MCF 10A (cell line): ENCODE measurements around the gene SPOCD1. TPM values are rescaled to one million over a fixed set of nuclear protein-coding genes. Genes with fewer than 3 reads are reported as not detected.

ENCODE experiments used
- BruUV-seq: library from RNA; stranded (reverse); fragments of 400-500 nt; replicated peaks from 2 replicates; lab custom pipeline; 2021; lab: Mats Ljungman, UMichigan
- CTCF ChIA-PET: fragments of 300-600 bp; sonication (Branson Sonifier 250); formaldehyde crosslinking; extraction: SDS; loops from one replicate; lab custom pipeline; 2021; ENCODE audit warnings: antibody characterized with exemption, inconsistent platforms; lab: Yijun Ruan, JAX
- POLR2A ChIA-PET: fragments of 300-600, 350-650 bp; sonication (Branson Sonifier 250); formaldehyde crosslinking; extraction: SDS; loops from one replicate; lab custom pipeline; 2020; ENCODE audit warnings: antibody characterized with exemption, inconsistent platforms; lab: Yijun Ruan, JAX
- DNase-seq: peaks from one replicate; pipeline ENCODE4 v3.0.0-alpha.2; 2018; ENCODE audit not compliant: unreplicated experiment
- H3K27ac Mint-ChIP-seq: one replicate; pipeline ENCODE4 v1.8.0; 2022; ENCODE audit warnings: mild to moderate bottlenecking, low read depth, mixed read lengths; ENCODE audit not compliant: unreplicated experiment
- H3K27me3 Mint-ChIP-seq: one replicate; pipeline ENCODE4 v1.8.0; 2022; ENCODE audit warnings: mixed read lengths; ENCODE audit not compliant: insufficient read depth, unreplicated experiment
- H3K36me3 Mint-ChIP-seq: one replicate; pipeline ENCODE4 v1.8.0; 2022; ENCODE audit warnings: mild to moderate bottlenecking, moderate library complexity, mixed read lengths; ENCODE audit not compliant: insufficient read depth, unreplicated experiment
- H3K4me1 Mint-ChIP-seq: one replicate; pipeline ENCODE4 v1.8.0; 2022; ENCODE audit warnings: mixed read lengths; ENCODE audit not compliant: insufficient read depth, unreplicated experiment
- H3K4me3 Mint-ChIP-seq: one replicate; pipeline ENCODE4 v1.8.0; 2022; ENCODE audit warnings: mild to moderate bottlenecking, moderate library complexity, mixed read lengths; ENCODE audit not compliant: unreplicated experiment
- H3K9me3 Mint-ChIP-seq: one replicate; pipeline ENCODE4 v1.8.0; 2022; ENCODE audit warnings: mixed read lengths; ENCODE audit not compliant: unreplicated experiment
- CTCF ChIP-seq: fragments of 200-600 bp; IDR thresholded peaks from one replicate; pipeline ENCODE4 v1.8.0; 2022; ENCODE audit warnings: antibody characterized with exemption, mild to moderate bottlenecking; ENCODE audit not compliant: unreplicated experiment
- intact Hi-C: fragments of 100-400 bp; cut with micrococcal nuclease; formaldehyde crosslinking; loops from 2 replicates; pipeline ENCODE4 v1.14.1; 2022
- total RNA-seq: library from RNA; stranded (reverse); gene quantifications from 2 replicates; pipeline ENCODE4 v1.2.3, GENCODE V29; 2022

The SPOCD1 gene
- total RNA-seq, 1 experiment from 2014 or later: 0.47 TPM

- no peak for TF ChIP-seq CTCF
- no TSS peak for BruUV-seq
- Mint-ChIP-seq H3K4me1 (no peaks in the 10 kb centered on the region), H3K36me3 (no peaks in the 10 kb centered on the region), H3K27ac (no peak overlapping the region), H3K27me3 (no peaks in the 10 kb centered on the region), H3K9me3 (no peaks in the 10 kb centered on the region), H3K4me3 (no peak overlapping the region)
- no peak for DNase-seq
- ChIA-PET CTCF (interaction anchor here (0.9 kb wide), 1 partner anchor 17 kb away, joined by 3 read pairs; no protein-coding TSS in a partner anchor), POLR2A (interaction anchor here (1.0 kb wide), 1 partner anchor 22 kb away, joined by 3 read pairs; no protein-coding TSS in a partner anchor)
- intact Hi-C loops: no loop called here
Measured at GRCh38 chr1:31859719-31860118, 43.9 kb upstream of the SPOCD1 start.

GRCh38 chr1:31859044-31859443 lies 43.2 kb upstream of the SPOCD1 start:
- intact Hi-C loops: no loop called here
- no peaks in the 10 kb centered on the region for H3K27me3 Mint-ChIP-seq
- no peaks in the 10 kb centered on the region for H3K4me1 Mint-ChIP-seq
- H3K9me3 Mint-ChIP-seq: no peaks in the 10 kb centered on the region
- no peaks in the 10 kb centered on the region for H3K36me3 Mint-ChIP-seq
- TF ChIP-seq CTCF: no peak
- ChIA-PET CTCF (interaction anchor here (0.7 kb wide), 1 partner anchor 28 kb away, joined by 3 read pairs; no protein-coding TSS in a partner anchor), POLR2A (interaction anchor here (0.8 kb wide), 1 partner anchor 43 kb away, joined by 3 read pairs; no protein-coding TSS in a partner anchor)
- no peak overlapping the region for H3K4me3 Mint-ChIP-seq
- BruUV-seq: no TSS peak
- H3K27ac Mint-ChIP-seq: no peak overlapping the region
- DNase-seq: no peak

DNA sequence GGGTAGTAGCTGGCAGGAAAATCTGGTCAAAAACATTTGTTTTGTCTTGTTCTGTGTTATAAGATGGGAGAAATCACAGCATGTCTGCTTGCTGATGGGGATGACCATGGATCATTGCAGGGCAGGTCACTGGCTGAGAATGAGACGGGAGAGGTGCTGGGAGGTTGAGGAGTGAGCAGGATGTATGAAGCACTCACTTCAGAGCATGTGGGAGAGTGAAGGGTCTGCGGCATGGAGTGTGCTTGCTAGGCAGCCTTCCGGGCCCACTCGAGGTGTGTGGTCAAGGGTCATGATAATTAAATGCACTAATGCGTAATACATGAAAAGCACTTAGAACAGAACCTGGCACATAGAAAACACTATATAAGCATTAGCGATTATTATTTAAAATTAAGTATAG lies 42.0 kb upstream of the SPOCD1 start:
- no peak for TF ChIP-seq CTCF
- Mint-ChIP-seq H3K27me3 (no peaks in the 10 kb centered on the region), H3K4me1 (no peaks in the 10 kb centered on the region), H3K9me3 (no peaks in the 10 kb centered on the region), H3K27ac (no peak overlapping the region), H3K4me3 (no peak overlapping the region), H3K36me3 (no peaks in the 10 kb centered on the region)
- ChIA-PET POLR2A (interaction anchor here (0.7 to 0.9 kb wide), 3 partner anchors 22 to 45 kb away, joined by 3 read pairs; no protein-coding TSS in a partner anchor), CTCF (no interaction called here)
- DNase-seq: no peak
- intact Hi-C loops: no loop called here
- no TSS peak for BruUV-seq

DNA sequence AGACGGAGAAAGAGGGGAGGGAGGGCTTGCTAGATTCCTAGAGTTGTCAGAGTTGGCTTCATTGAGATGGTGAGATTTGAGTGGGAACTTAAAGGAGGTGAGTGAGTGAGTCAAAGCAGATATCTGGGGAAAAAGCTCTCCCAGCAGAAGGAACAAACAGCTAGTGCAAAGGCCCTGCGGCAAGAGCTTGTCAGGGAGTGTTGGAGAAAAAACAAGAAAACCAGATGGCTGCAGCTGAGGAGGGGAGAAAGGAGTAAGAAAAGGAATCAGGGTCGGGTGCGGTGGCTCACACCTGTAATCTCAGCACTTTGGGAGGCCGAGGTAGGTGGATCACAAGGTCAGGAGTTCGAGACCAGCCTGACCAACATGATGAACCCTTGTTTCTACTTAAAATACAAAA lies 40.3 kb upstream of the SPOCD1 start:
- no peak overlapping the region for H3K27ac Mint-ChIP-seq
- no peak overlapping the region for H3K4me3 Mint-ChIP-seq
- no peak for DNase-seq
- H3K27me3 Mint-ChIP-seq: no peaks in the 10 kb centered on the region
- POLR2A ChIA-PET: no interaction called here
- no peaks in the 10 kb centered on the region for H3K36me3 Mint-ChIP-seq
- H3K9me3 Mint-ChIP-seq: no peaks in the 10 kb centered on the region
- intact Hi-C loops: no loop called here
- H3K4me1 Mint-ChIP-seq: no peaks in the 10 kb centered on the region
- BruUV-seq: no TSS peak
- TF ChIP-seq CTCF: no peak
- CTCF ChIA-PET: no interaction called here
